ENCODE data around the gene NPW.

DNA sequence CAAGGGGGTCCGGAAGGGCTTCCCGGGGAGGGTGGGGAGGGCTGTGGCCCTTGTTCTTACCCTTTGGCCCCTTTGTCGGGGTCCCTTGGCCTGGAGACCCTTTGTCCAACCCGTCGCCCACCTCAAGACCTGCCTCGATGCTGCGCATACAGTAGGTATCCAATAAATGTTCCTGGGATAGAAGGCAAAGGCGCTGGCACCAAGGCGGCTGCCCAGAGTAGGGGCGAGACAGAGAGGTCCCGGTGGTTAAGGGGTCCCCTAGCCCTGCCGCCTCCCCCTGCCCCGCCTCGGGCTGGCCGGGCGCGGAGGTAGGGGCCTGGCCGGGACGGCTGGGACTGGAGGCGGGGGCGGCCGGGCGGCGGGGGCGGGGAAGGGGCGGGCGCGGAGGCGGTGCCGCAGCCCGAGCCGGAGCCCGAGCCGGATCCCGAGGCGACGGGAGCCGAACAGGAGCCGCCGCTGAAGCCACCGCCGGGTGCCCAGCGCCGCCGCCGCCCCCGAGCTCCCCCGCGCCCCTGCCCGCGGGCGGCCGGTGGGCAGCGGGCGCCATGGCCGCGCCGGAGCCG lies 7.0 kb downstream of the NPW start, which contains the start of gene NHERF2:
- TF ChIP-seq CTCF (IDR thresholded peaks at IDR 0.05) (no peak), ZFX (IDR thresholded peaks at IDR 0.05; ENCODE audit: borderline replicate concordance) (no peak)
